ENCODE results near the gene NOC4L.

DNA sequence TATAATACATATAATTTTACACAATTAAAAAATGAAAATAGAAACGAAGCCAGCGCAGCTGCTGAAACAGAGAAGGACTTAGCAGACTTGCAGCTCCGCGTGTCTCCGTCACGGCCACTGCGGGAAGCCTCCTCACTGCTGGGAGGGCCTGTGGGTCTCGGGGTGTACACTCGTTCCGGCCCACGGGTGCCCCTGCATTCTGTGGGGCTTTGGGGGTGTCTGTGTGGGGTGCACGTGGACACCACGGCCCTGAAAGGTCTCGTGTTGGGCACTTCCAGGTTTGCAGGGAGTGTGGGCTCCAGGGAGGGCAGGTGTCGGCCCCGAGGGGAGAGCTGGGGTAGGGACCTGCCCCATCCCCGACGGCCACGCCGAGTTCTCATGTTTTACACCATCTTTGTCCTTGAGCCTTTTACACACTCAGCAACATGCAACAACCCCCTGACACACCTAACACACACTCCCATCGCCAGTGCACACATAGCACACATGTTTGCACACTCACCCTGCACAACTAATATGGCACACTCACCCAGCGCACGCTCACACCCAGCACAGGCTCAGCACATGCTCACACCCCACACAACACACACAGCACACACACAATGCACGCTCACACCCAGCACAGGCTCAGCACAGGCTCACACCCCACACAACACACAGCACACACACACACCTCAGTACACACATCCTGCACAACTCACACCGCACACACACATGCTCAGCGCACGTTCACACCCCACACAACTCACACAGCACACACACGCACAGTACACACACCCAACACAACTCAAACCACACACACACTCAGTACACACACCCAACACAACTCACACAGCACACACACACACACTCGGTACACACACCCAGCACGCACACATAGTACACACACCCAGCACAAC, 36.6 kb downstream of the NOC4L start:
- TF ChIP-seq, protein P1, sequence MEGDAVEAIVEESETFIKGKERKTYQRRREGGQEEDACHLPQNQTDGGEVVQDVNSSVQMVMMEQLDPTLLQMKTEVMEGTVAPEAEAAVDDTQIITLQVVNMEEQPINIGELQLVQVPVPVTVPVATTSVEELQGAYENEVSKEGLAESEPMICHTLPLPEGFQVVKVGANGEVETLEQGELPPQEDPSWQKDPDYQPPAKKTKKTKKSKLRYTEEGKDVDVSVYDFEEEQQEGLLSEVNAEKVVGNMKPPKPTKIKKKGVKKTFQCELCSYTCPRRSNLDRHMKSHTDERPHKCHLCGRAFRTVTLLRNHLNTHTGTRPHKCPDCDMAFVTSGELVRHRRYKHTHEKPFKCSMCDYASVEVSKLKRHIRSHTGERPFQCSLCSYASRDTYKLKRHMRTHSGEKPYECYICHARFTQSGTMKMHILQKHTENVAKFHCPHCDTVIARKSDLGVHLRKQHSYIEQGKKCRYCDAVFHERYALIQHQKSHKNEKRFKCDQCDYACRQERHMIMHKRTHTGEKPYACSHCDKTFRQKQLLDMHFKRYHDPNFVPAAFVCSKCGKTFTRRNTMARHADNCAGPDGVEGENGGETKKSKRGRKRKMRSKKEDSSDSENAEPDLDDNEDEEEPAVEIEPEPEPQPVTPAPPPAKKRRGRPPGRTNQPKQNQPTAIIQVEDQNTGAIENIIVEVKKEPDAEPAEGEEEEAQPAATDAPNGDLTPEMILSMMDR (conservative IDR thresholded peaks at IDR 0.05; ENCODE audit: low read length): no peak
- no peak for TF ChIP-seq EZH2phosphoT487 (IDR thresholded peaks at IDR 0.05; ENCODE audit: borderline replicate concordance, low read depth, low read length)
